Activated naive CD8-positive, alpha-beta T cell treated with anti-CD3 and anti-CD28 coated beads, Interleukin-2, amount 10 ng/mL, durations not matched to agents 7 days and 5 days (primary cell): ENCODE data around the gene RXFP4. TPM values are rescaled to one million over a fixed set of nuclear protein-coding genes. Genes with fewer than 3 reads are reported as not detected.

Source experiments
- ATAC-seq: fragments of 150-1000 bp; cut with Tn5 transposase; one replicate; pipeline ENCODE4 v1.10.0; 2021; ENCODE audit warnings: low read depth, moderate library complexity
- POLR2A ChIA-PET: fragments of 350-600 bp; sonication (Branson Sonifier 250); formaldehyde crosslinking; loops from one replicate; lab custom pipeline; 2021; ENCODE audit warnings: antibody characterized with exemption; lab: Charles Lee
- DNase-seq: peaks from one replicate; pipeline ENCODE4 v3.0.0; 2021
- H3K27ac Mint-ChIP-seq: one replicate; pipeline ENCODE4 v1.8.0; 2022; ENCODE audit warnings: mild to moderate bottlenecking, mixed read lengths
- H3K27me3 Mint-ChIP-seq: one replicate; pipeline ENCODE4 v1.8.0; 2022; ENCODE audit warnings: mild to moderate bottlenecking, moderate library complexity, mixed read lengths
- H3K36me3 Mint-ChIP-seq: one replicate; pipeline ENCODE4 v1.8.0; 2021; ENCODE audit warnings: mild to moderate bottlenecking, mixed read lengths
- H3K4me1 Mint-ChIP-seq: one replicate; pipeline ENCODE4 v1.8.0; 2021; ENCODE audit warnings: mixed read lengths
- H3K4me3 Mint-ChIP-seq: one replicate; pipeline ENCODE4 v1.8.0; 2022; ENCODE audit warnings: mild to moderate bottlenecking, moderate library complexity, mixed read lengths
- H3K9me3 Mint-ChIP-seq: one replicate; pipeline ENCODE4 v1.8.0; 2021; ENCODE audit warnings: mixed read lengths
- total RNA-seq, 2 experiments: library from RNA; stranded (reverse); gene quantifications; one replicate each; pipeline ENCODE4 v1.2.3, GENCODE V29; 2021

Gene RXFP4
- total RNA-seq, 2 experiments from 2014 or later: 0.26 TPM; not detected in 1

DNA sequence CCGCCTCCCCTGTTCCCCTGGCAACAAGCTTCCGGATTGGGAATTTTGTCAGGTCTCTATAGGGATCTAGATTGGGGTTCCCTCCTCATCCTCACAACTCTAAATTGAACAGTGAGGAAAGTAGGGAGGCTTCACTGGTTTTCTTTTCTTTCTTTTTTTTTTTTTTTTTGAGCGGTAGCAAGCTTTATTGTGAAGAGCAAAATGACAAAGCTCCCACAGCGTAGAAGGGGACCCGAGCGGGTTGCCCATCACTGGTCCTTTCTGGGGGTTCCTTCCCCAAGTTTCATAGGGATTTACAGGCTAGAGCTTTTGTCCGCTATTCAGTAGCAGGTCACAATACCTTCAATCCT is 26.6 kb downstream of the RXFP4 start:
- Mint-ChIP-seq H3K9me3 (no peaks in the 10 kb centered on the region), H3K4me3 (peak overlapping the region; percentile 79), H3K27me3 (no peaks in the 10 kb centered on the region), H3K4me1 (peaks cover 67% of the 10 kb centered on the region), H3K36me3 (peaks cover 24% of the 10 kb centered on the region), H3K27ac (peak overlapping the region; percentile 96)
- POLR2A ChIA-PET: interaction anchor here (0.6 to 3.1 kb wide), 11 partner anchors 9 to 34 kb away, joined by 3 to 34 read pairs (median 5); partner anchors contain the start of genes ARHGEF2 and KHDC4
- DNase-seq (no peak), ATAC-seq (no peak)

DNA sequence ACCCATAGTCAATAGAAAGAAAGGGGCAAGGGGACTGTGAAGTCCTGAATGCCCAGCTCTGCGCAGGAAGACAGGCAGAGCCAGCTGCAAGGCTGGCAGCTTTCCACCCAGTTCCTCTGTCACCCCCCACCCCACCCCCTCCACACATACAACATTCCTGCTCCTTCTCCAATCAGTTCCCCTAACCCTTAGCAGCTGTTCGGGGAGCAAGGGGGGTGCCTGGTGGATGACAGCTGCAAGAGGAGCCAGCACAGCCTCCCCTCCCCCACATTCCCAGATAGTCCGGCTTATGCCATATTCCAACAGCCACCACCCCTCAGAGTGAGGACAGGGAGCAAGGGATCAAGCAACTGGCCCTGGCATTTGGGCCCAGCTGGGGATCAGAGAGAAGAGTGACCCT is 27.2 kb downstream of the RXFP4 start:
- peaks cover 24% of the 10 kb centered on the region for H3K36me3 Mint-ChIP-seq

DNA sequence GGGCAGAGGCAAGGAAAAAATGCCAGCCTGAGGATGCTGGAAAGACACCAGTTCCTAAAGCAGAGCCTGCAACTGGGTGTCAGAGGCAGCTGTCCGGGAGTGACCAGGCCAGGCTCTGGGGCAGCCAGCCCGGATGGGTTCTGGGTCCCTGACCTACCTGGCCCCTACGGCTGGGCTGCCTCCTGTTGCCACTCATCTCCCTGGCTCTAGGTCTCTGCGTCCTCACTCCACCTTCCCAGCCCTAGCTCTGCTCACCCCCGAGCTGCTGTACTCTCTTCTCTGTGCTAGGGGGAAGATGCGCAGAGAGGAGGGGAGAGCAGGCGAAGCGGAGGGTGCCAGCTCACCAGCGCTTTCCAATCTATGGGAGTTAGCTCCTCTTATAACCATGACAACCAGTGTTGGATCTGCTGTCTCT is 27.9 kb downstream of the RXFP4 start:
- Mint-ChIP-seq H3K36me3 (peaks cover 21% of the 10 kb centered on the region), H3K9me3 (no peaks in the 10 kb centered on the region), H3K27ac (peak overlapping the region; percentile 96), H3K4me1 (peaks cover 78% of the 10 kb centered on the region), H3K4me3 (peak overlapping the region; percentile 36), H3K27me3 (no peaks in the 10 kb centered on the region)
- ATAC-seq (no peak), DNase-seq (no peak)
- POLR2A ChIA-PET: interaction anchor here (0.8 to 3.1 kb wide), 3 partner anchors 8 to 36 kb away, joined by 3 to 34 read pairs (median 17); partner anchors contain the start of gene ARHGEF2

More for the DNA sequence above, 27.2 kb downstream of the RXFP4 start:
- DNase-seq (no peak), ATAC-seq (no peak)
- Mint-ChIP-seq H3K27me3 (no peaks in the 10 kb centered on the region), H3K27ac (peak overlapping the region; percentile 96), H3K4me3 (peak overlapping the region; percentile 79), H3K4me1 (peaks cover 73% of the 10 kb centered on the region), H3K9me3 (no peaks in the 10 kb centered on the region)
- POLR2A ChIA-PET: interaction anchor here (0.8 to 3.1 kb wide), 6 partner anchors 9 to 35 kb away, joined by 3 to 34 read pairs (median 10); partner anchors contain the start of genes ARHGEF2 and KHDC4

DNA sequence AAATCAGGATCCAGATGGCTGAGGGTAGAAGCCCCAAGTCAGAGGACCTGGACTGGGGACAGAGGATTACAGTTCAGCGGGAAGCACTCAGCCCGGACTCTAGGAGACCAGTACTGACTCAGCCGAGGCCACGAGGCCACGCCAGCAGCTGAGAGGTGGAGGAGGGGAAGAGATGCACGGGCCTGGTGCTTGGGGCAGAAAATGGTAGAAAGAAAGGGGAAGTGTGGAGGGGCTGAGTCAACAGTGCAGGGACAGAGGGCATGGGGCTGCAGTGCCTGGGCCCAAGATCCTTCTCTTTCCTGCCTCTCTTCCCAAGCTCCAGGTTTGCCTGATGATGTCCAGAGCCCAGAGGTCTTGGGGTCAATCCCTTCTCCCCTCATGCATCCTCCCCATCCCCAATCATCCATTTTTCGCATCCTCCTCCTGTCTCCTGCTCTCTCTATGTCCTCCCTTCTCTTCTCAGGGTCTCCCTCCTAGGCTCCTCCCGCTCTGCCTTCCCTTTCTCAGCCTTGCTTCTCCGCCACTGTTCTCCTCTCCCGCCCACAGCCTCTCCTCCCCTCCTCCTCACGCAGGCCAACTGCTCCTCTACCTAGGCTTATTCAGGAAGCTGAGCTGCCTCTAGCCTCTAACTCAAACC is 29.2 kb downstream of the RXFP4 start:
- POLR2A ChIA-PET: no interaction called here
- no peaks in the 10 kb centered on the region for H3K9me3 Mint-ChIP-seq
- H3K27ac Mint-ChIP-seq: peak overlapping the region; percentile 91
- ATAC-seq (peak; percentile 49), DNase-seq (no peak)
- H3K4me3 Mint-ChIP-seq: peak overlapping the region; percentile 72
- no peaks in the 10 kb centered on the region for H3K27me3 Mint-ChIP-seq
- H3K36me3 Mint-ChIP-seq: peaks cover 24% of the 10 kb centered on the region
- peaks cover 86% of the 10 kb centered on the region for H3K4me1 Mint-ChIP-seq

DNA sequence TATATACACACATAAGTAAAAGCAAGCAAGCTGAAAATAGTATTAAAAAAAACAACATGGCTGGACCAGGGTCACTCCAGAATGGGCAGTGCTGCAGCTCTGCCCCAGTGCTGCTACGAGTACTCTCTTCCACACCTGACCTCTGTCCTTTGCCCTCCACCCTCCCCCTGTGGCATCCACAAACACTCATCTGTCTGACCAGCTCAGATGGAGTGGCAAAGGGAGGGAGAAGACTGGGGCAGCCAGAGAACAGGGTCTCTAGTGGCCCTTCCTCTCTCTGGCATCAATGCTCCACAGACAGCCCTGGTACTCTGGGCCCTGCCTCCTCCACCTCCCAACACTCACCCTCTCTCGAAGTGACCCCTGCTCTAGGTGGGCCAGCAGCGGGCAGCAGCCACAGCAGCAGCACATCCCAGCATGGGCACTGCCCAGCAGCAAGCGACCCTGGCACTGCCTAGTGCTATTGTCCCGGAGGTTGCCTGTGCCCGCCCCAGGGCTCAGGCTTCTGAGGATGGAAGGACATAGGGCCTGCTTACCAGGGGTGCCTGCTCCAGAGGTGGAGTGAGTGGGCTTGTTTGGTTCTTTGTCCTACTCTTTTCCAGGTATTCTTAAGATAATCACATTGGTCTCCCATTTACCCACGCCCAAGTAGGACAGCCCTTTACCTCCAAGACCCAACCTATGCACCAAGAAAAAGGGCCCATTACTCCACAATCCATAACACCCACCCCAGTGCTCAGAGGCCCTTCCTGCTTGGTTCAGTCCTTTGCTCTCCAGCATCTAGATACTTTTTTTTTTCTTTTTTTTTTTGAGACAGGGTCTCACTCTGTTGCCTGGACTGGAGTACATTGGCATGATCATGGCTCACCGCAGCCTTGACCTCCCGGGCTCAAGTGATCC is 30.7 kb downstream of the RXFP4 start:
- ATAC-seq (no peak), DNase-seq (no peak)
- Mint-ChIP-seq H3K36me3 (peaks cover 25% of the 10 kb centered on the region), H3K27me3 (no peaks in the 10 kb centered on the region), H3K27ac (peak overlapping the region; percentile 28), H3K4me1 (peaks cover 85% of the 10 kb centered on the region), H3K4me3 (peak overlapping the region; percentile 15), H3K9me3 (no peaks in the 10 kb centered on the region)
- POLR2A ChIA-PET: no interaction called here

DNA sequence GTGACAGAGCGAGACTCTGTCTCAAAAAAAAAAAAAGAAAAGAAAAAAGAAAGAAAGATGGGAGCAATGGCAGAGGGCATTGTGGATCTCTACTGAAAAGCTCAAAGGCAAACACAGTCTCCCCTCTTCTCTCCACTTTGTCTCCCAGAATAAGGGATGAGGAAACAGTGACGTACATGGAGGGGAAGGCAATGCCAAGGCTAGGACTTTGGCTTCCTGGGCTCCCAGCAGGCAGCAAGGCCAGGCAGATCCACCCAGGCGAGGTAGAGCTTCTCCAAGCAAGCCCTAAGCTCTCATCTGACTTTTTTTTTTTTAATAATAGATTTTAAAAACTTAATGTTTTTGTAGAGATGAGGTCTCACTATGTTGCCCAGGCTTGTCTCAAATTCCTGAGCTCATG is 32.3 kb downstream of the RXFP4 start:
- Mint-ChIP-seq H3K27me3 (no peaks in the 10 kb centered on the region), H3K27ac (no peak overlapping the region), H3K4me1 (peaks cover 72% of the 10 kb centered on the region), H3K4me3 (peak overlapping the region; percentile 50), H3K9me3 (no peaks in the 10 kb centered on the region), H3K36me3 (peaks cover 25% of the 10 kb centered on the region)
- ATAC-seq (no peak), DNase-seq (no peak)
- POLR2A ChIA-PET: interaction anchor here (1.0 to 9.5 kb wide), 3 partner anchors 31 to 44 kb away, joined by 3 to 105 read pairs (median 6); partner anchors contain the start of genes KHDC4 and RXFP4

DNA sequence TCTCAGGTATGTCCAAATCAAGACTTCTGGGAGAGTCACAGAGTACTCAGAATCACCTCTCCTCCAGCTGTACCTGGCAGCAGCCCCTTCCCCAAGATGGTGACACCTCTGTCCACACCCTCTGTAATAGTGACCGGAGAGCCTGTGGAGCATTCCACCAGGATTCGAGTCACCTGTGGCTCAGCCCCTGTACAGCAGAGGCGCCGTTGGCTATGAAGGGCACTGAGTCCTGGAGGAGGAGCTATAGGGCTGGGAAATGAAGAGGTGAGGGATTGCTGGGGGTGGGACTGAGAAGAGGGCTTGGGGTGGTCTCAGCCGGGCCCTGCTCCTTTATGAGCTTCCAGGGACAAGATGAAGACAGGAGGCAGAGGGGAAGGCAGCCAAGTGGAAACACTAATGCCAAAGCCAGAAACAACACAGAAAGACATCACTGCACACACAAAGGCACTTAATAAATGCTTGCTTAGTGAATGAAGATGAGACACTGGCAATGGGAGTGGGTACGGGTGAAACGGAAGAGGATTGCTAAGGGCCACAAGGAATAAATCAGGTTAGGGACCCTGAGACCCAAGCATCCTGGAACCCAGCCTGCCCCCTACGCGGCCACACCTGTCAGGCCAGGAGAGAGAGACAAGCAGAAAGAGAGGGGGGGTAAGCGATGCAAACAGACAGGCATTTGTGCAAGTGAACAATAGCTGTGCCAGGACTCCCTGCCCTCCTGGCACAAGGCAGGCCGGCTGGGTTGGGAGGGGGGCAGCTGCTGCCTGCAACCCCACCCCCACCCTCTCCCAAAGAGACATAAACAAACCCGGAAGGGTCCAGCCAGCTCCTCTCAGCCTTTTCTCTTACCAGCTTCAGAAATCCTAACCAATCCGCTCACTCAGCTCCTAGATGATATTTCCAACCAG is 33.0 kb downstream of the RXFP4 start:
- ATAC-seq (no peak), DNase-seq (no peak)
- H3K4me1 Mint-ChIP-seq: peaks cover 66% of the 10 kb centered on the region
- H3K9me3 Mint-ChIP-seq: no peaks in the 10 kb centered on the region
- peak overlapping the region; percentile 85 for H3K27ac Mint-ChIP-seq
- no peaks in the 10 kb centered on the region for H3K27me3 Mint-ChIP-seq
- peaks cover 23% of the 10 kb centered on the region for H3K36me3 Mint-ChIP-seq
- POLR2A ChIA-PET: interaction anchor here (1.0 to 9.5 kb wide), 7 partner anchors 8 to 43 kb away, joined by 3 to 105 read pairs (median 4); partner anchors contain the start of genes KHDC4 and RXFP4
- peak overlapping the region; percentile 99 for H3K4me3 Mint-ChIP-seq

DNA sequence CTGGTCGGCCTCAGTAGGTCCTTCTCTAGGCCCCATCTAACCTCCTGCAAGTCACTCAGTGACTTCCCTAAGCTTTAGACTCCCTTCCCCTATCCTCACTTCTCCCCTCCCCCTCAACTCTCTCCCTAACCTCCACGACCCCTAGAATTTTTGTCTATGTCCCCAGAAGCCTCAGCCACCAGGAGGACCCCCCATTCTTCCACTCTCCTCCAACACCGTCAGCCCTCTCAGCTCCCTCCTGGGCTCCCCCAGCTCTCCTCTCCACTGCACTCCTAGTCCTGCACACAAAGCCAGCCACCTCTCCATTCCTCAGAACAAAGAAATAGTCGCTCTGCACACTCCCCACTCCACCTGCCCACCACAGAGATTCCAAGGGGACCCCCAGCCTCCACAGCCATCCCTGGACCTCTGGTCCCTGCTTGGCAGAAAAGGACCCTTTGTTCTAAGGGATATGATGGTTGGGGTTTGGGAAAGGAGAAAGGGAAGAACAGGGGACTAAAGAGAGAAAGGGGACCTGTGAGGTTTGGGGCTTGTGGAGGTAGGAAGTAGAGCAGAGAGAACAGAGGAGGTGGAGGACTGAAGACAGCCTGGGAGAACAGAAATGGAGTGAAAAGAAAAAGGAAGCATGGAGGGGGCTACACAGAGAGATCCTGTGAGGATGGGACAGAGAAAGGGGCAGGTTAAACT is 34.1 kb downstream of the RXFP4 start:
- Mint-ChIP-seq H3K27ac (peak overlapping the region; percentile 85), H3K4me1 (peaks cover 65% of the 10 kb centered on the region), H3K9me3 (no peaks in the 10 kb centered on the region), H3K27me3 (no peaks in the 10 kb centered on the region), H3K4me3 (peak overlapping the region; percentile 99), H3K36me3 (peaks cover 20% of the 10 kb centered on the region)
- POLR2A ChIA-PET: interaction anchor here (1.1 to 9.5 kb wide), 9 partner anchors 7 to 45 kb away, joined by 3 to 105 read pairs (median 8); partner anchors contain the start of genes KHDC4, RXFP4 and SSR2
- no peak for DNase-seq
- no peak for ATAC-seq

DNA sequence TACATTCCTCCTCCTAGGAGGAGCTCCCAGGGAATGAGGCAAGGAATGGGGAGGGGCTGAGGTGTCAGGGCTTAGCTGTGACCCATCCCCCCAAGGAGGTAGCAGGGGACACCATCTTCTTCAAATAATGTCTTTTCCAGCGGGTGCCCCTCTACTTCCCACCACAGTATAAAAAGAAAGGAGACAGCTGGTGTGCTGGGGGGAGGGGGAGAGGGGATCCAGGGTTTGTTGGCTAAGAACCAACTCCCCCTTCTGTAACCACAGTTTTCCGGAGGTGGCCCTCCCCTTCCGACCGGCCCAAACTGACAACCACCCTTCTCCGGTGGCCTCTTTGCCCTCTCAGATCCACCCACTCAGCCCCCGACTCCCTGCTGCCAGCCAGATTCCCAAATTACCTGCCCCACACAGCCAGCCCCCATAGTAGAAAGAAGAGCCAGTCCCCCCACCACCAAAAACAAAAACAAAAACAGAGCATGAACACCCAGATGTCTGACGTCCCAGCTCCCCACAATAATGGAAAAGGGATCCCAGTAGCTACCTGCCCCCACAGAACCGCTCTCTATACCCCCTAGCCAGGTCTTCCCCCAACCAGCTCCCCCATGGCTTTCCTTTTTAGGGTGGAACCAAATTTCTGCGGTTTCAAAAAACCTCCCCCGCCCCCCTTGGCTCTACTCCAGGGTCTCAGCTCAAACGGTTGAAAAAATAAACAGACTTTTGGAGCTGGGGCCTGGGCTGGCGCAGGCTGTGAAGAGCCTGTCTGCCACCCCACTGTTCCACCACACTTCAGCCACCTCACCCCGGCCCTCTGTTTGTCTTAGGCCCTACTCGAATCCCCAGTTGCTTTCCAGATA is 34.8 kb downstream of the RXFP4 start:
- no peaks in the 10 kb centered on the region for H3K9me3 Mint-ChIP-seq
- H3K27me3 Mint-ChIP-seq: no peaks in the 10 kb centered on the region
- peak; percentile 56 for DNase-seq
- H3K36me3 Mint-ChIP-seq: peaks cover 16% of the 10 kb centered on the region
- H3K4me3 Mint-ChIP-seq: peak overlapping the region; percentile 99
- peak; percentile 15 for ATAC-seq
- peak overlapping the region; percentile 85 for H3K27ac Mint-ChIP-seq
- H3K4me1 Mint-ChIP-seq: peaks cover 65% of the 10 kb centered on the region
- POLR2A ChIA-PET: interaction anchor here (0.6 to 9.5 kb wide), 15 partner anchors 8 to 526 kb away, joined by 3 to 105 read pairs (median 7); partner anchors contain the start of genes KHDC4, RXFP4, SSR2 and SYT11

DNA sequence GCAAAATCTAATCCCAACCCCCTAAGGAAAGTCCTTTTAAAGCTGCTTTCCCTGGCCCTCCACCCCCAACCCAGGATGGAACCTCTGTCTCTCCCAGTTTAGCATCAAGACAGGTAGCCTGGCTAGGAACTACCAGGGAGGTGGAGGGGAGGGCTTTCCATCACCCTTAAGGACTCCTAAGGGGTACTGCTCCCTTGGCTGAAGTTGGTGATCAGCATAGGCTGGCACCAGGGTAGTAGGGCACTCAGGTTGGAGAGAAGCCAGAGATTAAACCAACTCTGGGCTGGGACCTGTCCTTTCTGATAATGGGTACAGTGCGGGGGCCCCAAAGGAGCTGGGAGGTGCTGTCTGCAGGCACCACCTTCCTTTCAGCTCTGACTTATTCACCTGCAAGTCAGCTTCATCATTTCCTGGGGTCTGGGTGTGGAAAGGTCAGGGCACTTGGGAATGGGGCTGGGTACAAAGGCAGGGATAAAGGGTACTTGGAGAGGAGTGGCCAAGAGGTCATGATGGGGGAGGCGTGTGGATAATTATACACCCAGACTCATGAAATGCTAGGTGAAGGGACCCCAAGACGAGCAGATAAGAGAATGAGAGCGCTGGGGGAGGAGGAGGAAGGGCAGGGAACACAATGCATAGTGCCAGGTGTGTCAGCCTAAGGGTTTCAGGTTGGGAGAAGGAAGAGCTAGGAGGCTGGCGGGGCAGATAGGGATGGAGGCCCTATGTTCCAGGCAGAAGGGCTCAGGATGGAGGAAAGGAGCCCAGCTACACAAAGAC is 35.7 kb downstream of the RXFP4 start:
- POLR2A ChIA-PET: interaction anchor here (0.6 to 9.5 kb wide), 18 partner anchors 9 to 525 kb away, joined by 3 to 105 read pairs (median 5); partner anchors contain the start of genes KHDC4, RXFP4, SSR2 and SYT11
- Mint-ChIP-seq H3K9me3 (no peaks in the 10 kb centered on the region), H3K4me3 (peak overlapping the region; percentile 99), H3K27ac (peak overlapping the region; percentile 85), H3K27me3 (no peaks in the 10 kb centered on the region), H3K4me1 (peaks cover 68% of the 10 kb centered on the region), H3K36me3 (peaks cover 19% of the 10 kb centered on the region)
- ATAC-seq: peak; percentile 4
- DNase-seq: no peak
